Hepatocyte (in vitro differentiated cells): Measurements from ENCODE around the gene P2RX1. TPM values are rescaled to one million over a fixed set of nuclear protein-coding genes. Genes with fewer than 3 reads are reported as not detected.

ENCODE experiments used
- DNase-seq: peaks from one replicate; pipeline ENCODE4 v3.0.0-alpha.2; 2016; ENCODE audit warnings: low spot score
- H2AFZ ChIP-seq: fragments of 200-600 bp; sonication (generic); 2 replicates; pipeline ENCODE4 v1.6.0; 2016; ENCODE audit warnings: antibody characterized with exemption, mild to moderate bottlenecking
- H3K27ac ChIP-seq: fragments of 200-600 bp; sonication (generic); 2 replicates; pipeline ENCODE4 v1.5.1; 2016; ENCODE audit warnings: mild to moderate bottlenecking
- H3K27me3 ChIP-seq: fragments of 200-600 bp; sonication (generic); 2 replicates; pipeline ENCODE4 v1.6.1; 2016
- H3K36me3 ChIP-seq: fragments of 200-600 bp; sonication (generic); replicated peaks from 2 replicates; pipeline ENCODE4 v1.5.1; 2016; ENCODE audit warnings: low read depth; ENCODE audit not compliant: insufficient read depth
- H3K4me1 ChIP-seq: fragments of 200-600 bp; sonication (generic); 2 replicates; pipeline ENCODE4 v1.5.1; 2016; ENCODE audit warnings: mild to moderate bottlenecking, moderate library complexity; ENCODE audit not compliant: insufficient read depth
- H3K4me2 ChIP-seq: fragments of 200-600 bp; sonication (generic); 2 replicates; pipeline ENCODE4 v1.6.0; 2016
- H3K4me3 ChIP-seq: fragments of 200-600 bp; sonication (generic); 2 replicates; pipeline ENCODE4 v1.5.1; 2016; ENCODE audit warnings: mild to moderate bottlenecking
- H3K79me2 ChIP-seq: fragments of 200-600 bp; sonication (generic); 2 replicates; pipeline ENCODE4 v1.6.0; 2017; ENCODE audit warnings: mild to moderate bottlenecking
- H3K9me2 ChIP-seq: fragments of 200-600 bp; sonication (generic); replicated peaks from 2 replicates; pipeline ENCODE4 v1.6.0; 2017; ENCODE audit warnings: mild to moderate bottlenecking; ENCODE audit not compliant: insufficient read depth
- H3K9me3 ChIP-seq: fragments of 200-600 bp; sonication (generic); 2 replicates; pipeline ENCODE4 v1.5.1; 2016; ENCODE audit warnings: low read depth, mild to moderate bottlenecking
- H4K20me1 ChIP-seq: fragments of 200-600 bp; sonication (generic); 2 replicates; pipeline ENCODE4 v1.6.0; 2016; ENCODE audit warnings: mild to moderate bottlenecking; ENCODE audit not compliant: insufficient read depth, poor library complexity, severe bottlenecking
- EZH2 ChIP-seq: fragments of 200-600 bp; sonication (generic); IDR thresholded peaks from 2 replicates; pipeline ENCODE4 v1.6.1; 2016; ENCODE audit warnings: antibody characterized with exemption, mild to moderate bottlenecking, borderline replicate concordance
- EZH2phosphoT487 ChIP-seq: fragments of 200-600 bp; sonication (generic); IDR thresholded peaks from one replicate; pipeline ENCODE4 v1.6.1; 2018; ENCODE audit warnings: antibody characterized with exemption, mild to moderate bottlenecking, low read depth, moderate library complexity; ENCODE audit not compliant: unreplicated experiment, severe bottlenecking
- WGBS: methylation state at CpG from one replicate; pipeline ENCODE4 v1.1.6; 2016; ENCODE audit warnings: low lambda C conversion rate; ENCODE audit errors: missing lambda C conversion rate; 5-methylcytosine and 5-hydroxymethylcytosine counted together
- polyA plus RNA-seq: library from polyadenylated mRNA; unstranded; fragments of >200 nt; fragmentation: Nextera tagmentation; extraction: Ambion mirVana; gene quantifications from 2 replicates; pipeline ENCODE4 v1.2.1, GENCODE V29; 2016
- total RNA-seq: library from RNA; depleted of rRNA; stranded (reverse); fragments of >200 nt; gene quantifications from 2 replicates; pipeline ENCODE4 v1.2.3, GENCODE V29; 2014
- TF ChIP-seq, protein P1 (sequence below): fragments of 200-600 bp; sonication (generic); IDR thresholded peaks from 2 replicates; pipeline ENCODE4 v1.5.1; 2016; ENCODE audit warnings: antibody characterized with exemption, mild to moderate bottlenecking; ENCODE audit not compliant: poor library complexity

The P2RX1 gene
- total and polyA plus RNA-seq, 2 experiments from 2014 or later: 0.50 to 1.8 TPM

DNA sequence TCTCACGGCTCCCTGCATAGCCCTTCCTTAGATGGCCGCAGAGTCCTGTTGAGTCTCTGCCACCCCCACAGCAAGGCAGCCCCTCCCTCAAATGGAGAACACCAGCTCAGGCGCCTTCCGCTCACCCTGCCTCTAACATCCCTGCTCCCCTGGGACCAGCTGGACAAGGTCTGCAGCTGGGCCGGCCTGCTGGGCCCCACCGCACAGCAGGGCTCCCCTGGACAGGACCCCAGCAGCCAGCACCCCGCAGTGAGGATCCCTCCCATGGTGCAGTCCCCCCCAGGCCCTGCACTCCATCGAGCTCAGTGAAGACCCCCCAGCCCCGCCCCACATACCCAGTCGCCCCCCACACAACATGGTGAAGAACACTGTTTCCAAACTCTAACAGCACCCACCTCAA is 37.8 kb upstream of the P2RX1 start:
- Histone ChIP-seq H3K27ac (no peak overlapping the region), H3K4me2 (no peak overlapping the region), H3K36me3 (no peaks in the 10 kb centered on the region), H3K4me1 (no peaks in the 10 kb centered on the region), H3K9me3 (no peaks in the 10 kb centered on the region), H3K4me3 (no peak overlapping the region), H3K27me3 (no peaks in the 10 kb centered on the region), H4K20me1 (no peaks in the 10 kb centered on the region), H3K9me2 (no peaks in the 10 kb centered on the region), H3K79me2 (no peaks in the 10 kb centered on the region), H2AFZ (no peak overlapping the region)
- DNase-seq: no peak
- TF ChIP-seq EZH2phosphoT487 (no peak), EZH2 (no peak)
- TF ChIP-seq, protein P1, sequence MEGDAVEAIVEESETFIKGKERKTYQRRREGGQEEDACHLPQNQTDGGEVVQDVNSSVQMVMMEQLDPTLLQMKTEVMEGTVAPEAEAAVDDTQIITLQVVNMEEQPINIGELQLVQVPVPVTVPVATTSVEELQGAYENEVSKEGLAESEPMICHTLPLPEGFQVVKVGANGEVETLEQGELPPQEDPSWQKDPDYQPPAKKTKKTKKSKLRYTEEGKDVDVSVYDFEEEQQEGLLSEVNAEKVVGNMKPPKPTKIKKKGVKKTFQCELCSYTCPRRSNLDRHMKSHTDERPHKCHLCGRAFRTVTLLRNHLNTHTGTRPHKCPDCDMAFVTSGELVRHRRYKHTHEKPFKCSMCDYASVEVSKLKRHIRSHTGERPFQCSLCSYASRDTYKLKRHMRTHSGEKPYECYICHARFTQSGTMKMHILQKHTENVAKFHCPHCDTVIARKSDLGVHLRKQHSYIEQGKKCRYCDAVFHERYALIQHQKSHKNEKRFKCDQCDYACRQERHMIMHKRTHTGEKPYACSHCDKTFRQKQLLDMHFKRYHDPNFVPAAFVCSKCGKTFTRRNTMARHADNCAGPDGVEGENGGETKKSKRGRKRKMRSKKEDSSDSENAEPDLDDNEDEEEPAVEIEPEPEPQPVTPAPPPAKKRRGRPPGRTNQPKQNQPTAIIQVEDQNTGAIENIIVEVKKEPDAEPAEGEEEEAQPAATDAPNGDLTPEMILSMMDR: no peak
- WGBS: 97% methylated on average over 7 of the region's 10 CpGs

DNA sequence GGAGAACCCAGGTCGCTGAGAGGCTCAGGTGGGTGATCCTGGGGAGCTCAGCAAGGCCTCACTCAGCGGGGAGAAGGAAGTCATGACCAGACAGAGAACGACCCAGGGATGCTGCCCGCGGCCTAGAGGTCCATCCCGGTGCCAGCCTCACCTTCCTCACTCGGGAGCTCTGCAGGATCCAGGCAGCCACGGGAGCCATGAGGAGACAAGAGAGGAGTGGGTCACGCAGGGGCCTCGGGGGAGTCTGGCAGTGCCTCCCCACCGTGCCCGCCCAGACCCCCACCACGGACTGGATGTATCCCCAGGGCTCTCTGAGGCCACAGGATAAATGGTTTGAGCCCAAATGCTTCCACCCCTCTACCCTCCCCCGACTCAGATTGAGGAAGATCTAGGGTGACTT is 37.3 kb upstream of the P2RX1 start:
- no peak overlapping the region for H3K4me2 ChIP-seq
- H3K36me3 ChIP-seq: no peaks in the 10 kb centered on the region
- no peak overlapping the region for H3K27ac ChIP-seq
- no peak overlapping the region for H2AFZ ChIP-seq
- no peak for DNase-seq
- no peaks in the 10 kb centered on the region for H3K27me3 ChIP-seq
- no peaks in the 10 kb centered on the region for H3K9me3 ChIP-seq
- TF ChIP-seq EZH2phosphoT487 (no peak), EZH2 (no peak)
- TF ChIP-seq, protein P1: no peak
- H3K79me2 ChIP-seq: no peaks in the 10 kb centered on the region
- no peaks in the 10 kb centered on the region for H3K9me2 ChIP-seq
- H3K4me1 ChIP-seq: no peaks in the 10 kb centered on the region
- 94% methylated on average over 13 of the region's 14 CpGs for WGBS
- H3K4me3 ChIP-seq: no peak overlapping the region
- H4K20me1 ChIP-seq: no peaks in the 10 kb centered on the region

DNA sequence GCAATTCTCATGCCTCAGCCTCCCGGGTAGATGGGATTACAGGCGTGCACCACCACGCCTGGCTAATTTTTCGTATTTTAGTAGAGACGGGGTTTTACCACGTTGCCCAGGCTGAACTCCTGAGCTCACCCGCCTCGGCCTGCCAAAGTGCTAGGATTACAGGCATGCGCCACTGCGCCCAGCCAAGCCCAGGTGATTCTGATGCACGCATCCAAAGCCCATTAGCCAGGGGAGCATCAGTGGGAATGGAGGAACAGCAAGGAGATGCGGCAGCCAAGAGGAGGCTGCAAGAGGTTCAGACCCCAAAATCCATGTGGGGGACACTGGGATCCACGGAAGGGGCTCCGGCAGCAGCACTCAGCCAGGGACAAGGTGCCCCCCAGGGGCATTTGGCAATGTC is 35.9 kb upstream of the P2RX1 start:
- Histone ChIP-seq H3K4me2 (no peak overlapping the region), H3K4me3 (no peak overlapping the region), H3K9me3 (no peaks in the 10 kb centered on the region), H3K9me2 (no peaks in the 10 kb centered on the region), H3K27ac (no peak overlapping the region), H3K4me1 (no peaks in the 10 kb centered on the region), H3K79me2 (no peaks in the 10 kb centered on the region), H3K36me3 (no peaks in the 10 kb centered on the region), H4K20me1 (no peaks in the 10 kb centered on the region), H3K27me3 (no peaks in the 10 kb centered on the region), H2AFZ (no peak overlapping the region)
- no peak for DNase-seq
- TF ChIP-seq EZH2phosphoT487: no peak
- TF ChIP-seq, protein P1: no peak
- no peak for TF ChIP-seq EZH2
- 96% methylated on average over 14 of the region's 14 CpGs for WGBS

DNA sequence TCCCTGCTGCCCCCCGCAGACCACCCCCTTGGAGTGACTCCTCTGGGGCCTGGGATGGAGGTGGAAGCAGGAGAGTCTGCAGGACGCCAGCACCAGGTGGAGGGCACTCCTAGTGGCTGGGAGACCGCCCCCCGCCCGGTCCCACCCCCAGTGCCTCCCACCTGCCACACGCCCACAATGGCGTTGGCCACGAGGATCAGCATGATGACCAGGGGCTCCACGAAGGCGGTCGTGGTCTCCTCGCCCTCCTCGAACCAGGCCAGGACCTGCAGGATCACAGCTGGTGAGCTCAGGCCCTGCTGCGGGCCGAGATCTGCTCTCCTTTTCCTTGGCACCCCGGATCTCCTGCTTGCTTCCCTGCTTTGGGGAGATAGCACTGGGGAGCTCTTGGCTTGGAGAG is 35.2 kb upstream of the P2RX1 start:
- H3K36me3 ChIP-seq: no peaks in the 10 kb centered on the region
- TF ChIP-seq, protein P1: no peak

More for the DNA sequence above, 35.2 kb upstream of the P2RX1 start:
- Histone ChIP-seq H3K9me2 (no peaks in the 10 kb centered on the region), H3K27ac (no peak overlapping the region), H3K4me1 (no peaks in the 10 kb centered on the region), H2AFZ (no peak overlapping the region), H4K20me1 (no peaks in the 10 kb centered on the region), H3K79me2 (no peaks in the 10 kb centered on the region), H3K9me3 (no peaks in the 10 kb centered on the region), H3K4me2 (no peak overlapping the region), H3K27me3 (no peaks in the 10 kb centered on the region), H3K4me3 (no peak overlapping the region)
- WGBS: 92% methylated on average over 13 of the region's 16 CpGs
- DNase-seq: no peak
